Activated CD8-positive, alpha-beta memory T cell treated with anti-CD3 and anti-CD28 coated beads for 4 hours (primary cell): ENCODE results near the gene PDGFB.

Experiments used
- DNase-seq, 2 donors: peaks; one replicate each; pipeline ENCODE4 v3.0.0-alpha.2; 2020; ENCODE audit warnings: low read depth in 2 of 2

Gene PDGFB

GRCh38 chr22:39240831-39241793 is 3.7 kb downstream of the PDGFB start:
- no peak for DNase-seq

- DNase-seq: no peak
These were observed 5.0 kb downstream of the PDGFB start for GRCh38 chr22:39239561-39240423.

GRCh38 chr22:39238966-39239505 is 5.7 kb downstream of the PDGFB start:
- DNase-seq: no peak

DNA sequence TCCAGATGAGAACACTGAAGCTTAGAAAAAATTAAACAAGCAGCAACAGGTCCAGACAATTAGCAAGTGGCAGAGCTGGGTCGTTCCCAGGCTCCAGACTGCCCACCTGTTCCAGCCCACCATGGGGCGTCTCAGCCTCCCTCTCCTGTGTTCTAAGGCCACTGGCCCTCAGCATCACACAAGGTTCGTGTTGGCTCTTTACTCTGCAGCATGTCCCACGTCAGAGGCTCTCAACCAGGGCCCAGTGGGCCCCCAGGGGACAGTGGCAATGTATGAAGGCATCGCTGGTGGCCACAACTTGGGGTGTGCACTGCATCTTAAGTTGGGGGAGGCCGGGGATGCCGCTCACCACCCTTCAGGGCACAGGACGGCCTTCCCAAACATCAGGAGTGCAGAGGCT is 6.2 kb downstream of the PDGFB start:
- DNase-seq: no peak

GRCh38 chr22:39238101-39238466 is 6.7 kb downstream of the PDGFB start:
- no peak for DNase-seq

DNA sequence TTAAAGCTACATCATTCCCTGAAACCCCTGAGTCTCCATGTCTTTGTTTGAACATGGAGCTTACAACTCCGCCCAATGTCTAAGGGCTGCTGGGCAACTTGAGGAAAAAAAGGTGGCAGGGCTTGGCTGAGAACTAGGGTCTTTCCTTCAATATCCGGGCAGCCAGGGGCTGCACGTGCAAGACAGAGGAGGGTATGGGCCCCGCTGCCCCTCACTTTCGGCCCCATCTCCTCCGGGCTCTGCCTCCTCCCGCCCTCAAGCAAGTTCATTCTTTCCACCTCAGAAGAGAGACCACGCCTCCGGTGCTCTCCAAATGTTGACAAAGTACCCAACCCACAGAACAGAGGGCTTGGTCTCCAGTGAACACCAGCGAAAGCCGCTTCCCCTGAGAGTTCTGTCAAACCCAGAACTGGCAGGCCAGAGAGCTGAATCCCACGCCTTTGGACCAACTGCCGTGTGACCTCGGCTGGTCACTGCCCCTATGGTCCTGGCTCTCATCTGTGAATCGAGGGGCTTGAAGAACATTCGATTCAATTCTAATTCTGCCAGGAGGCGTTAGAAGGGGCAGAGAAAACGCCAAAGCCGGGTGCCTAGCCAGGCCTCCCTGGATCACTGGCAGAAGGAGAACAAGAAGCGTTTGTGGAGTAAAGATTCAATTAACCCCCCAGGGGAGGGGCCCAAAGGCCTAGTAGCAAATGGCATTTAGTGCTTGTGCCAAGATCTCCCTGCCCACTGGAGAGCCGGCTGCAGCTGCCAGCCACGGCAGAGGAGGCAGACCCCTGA is 7.3 kb downstream of the PDGFB start:
- no peak for DNase-seq

GRCh38 chr22:39236321-39237317 is 8.2 kb downstream of the PDGFB start:
- peak in 1 of 2 donors; percentile 40 for DNase-seq

GRCh38 chr22:39234867-39235687 is 9.7 kb downstream of the PDGFB start:
- no peak for DNase-seq

DNA sequence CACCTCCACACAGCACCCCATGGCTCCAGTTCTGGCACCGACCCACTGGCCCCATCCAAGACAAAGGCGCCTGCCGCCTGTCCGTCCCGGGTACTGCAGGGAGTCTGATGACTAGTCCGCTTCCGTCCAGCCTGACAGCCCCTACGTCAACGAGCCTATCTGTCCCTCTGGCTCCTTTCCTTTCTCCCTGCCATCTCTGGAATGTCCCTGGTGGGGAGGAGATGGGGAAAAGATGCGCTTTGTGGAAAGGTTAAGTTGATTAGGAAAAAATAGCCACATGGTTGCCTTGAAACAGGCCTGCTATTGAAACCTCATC is 10.4 kb downstream of the PDGFB start:
- DNase-seq: no peak

- no peak for DNase-seq
These were observed 10.9 kb downstream of the PDGFB start for GRCh38 chr22:39233710-39234471.

DNA sequence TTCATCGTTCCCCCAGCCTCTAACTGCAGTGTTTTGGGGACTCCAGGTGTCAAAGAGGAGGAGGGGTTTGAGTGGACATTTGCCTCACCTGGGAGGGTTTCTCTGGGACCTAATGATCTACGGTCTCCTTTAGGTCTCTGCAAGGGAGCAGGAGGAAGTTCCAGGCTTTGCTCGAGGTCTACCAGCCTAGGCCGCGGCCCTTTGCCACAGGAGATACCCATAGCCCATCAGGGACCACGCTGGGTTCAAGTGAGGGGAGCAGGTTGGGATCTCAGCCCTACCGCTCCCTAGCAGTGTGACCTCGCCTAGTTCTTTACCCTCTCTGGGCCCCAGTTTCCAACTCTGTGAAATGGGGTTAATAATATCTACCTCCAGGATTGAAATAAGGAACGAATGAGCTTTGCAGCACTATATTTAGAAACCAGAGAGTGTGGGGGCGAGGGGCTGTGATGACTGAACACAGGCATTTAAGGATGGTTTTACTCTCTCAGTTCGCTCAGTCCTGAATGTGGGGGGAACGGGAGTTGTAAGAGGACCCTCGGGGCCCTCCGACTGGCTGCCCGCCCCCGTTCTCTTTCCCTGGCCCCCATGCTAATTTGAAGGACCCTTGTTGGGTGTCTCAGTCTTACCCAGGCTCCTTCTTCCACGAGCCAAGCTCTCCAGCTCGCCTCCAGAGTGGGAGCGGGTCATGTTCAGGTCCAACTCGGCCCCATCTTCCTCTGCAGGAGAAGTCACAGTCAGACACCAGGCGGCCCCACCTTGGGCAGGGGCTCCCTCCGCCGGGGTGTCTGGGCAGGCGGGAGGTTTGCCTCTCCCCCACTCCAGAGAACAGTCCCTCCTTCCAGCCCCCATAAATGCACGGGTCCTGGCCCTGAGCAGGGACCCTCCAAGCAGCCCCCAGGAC is 11.7 kb downstream of the PDGFB start:
- no peak for DNase-seq

DNA sequence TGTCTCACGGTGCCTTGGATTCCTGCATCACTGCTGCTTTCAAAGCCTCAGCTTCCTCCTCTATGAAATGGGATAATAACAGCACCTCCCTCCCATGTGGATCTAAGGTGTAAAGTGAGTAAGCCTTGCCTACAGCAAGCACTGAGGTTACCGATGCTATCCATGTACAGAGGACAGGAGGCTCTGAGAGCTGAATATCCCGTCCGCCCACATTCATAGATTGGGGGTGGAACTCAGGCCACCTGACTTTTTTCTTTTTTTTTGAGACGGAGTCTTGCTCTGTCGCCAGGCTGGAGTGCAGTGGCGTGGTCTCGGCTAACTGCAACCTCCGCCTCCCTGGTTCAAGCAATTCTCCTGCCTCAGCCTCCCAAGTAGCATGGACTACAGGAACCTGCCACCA is 12.5 kb downstream of the PDGFB start:
- no peak for DNase-seq

DNA sequence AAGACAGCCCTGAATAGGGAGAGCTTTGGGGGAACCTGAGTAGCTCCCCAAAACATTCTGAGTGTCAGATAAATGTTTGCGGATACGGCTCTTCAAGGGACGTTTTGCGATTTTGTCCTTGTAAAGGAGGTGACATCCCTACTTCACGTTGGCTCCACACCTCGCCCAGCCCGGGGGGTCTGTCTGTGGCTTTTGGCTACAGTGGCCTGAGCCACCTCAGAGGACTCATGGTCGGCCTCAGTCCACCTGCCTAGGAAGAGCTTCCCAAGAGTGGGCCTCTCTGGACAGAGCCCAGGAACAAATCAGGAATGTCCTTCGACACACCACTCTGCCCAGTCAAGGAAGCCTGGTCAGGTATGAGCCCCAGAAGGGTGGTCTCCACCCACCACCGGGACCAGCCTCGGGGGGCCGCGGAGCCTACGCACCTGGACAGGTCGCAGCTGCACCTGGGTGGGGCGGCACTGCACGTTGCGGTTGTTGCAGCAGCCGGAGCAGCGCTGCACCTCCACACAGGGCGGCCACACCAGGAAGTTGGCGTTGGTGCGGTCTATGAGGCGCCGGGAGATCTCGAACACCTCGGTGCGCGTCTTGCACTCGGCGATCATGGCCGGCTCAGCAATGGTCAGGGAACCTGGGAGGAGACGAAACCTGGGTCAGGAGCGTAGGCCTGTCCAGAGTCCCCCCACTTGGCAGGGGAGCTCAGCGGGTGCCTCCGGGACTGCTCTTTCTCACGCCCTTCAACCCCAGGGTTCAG is 13.4 kb downstream of the PDGFB start:
- DNase-seq: no peak

GRCh38 chr22:39230261-39231196 is 14.3 kb downstream of the PDGFB start:
- DNase-seq: no peak

GRCh38 chr22:39229688-39230260 is 15.0 kb downstream of the PDGFB start:
- DNase-seq: no peak

GRCh38 chr22:39229075-39229474 is 15.7 kb downstream of the PDGFB start:
- DNase-seq: no peak
